ENCODE results near the gene PRIMPOL. TPM values are rescaled to one million over a fixed set of nuclear protein-coding genes. Genes with fewer than 3 reads are reported as not detected.

Gene PRIMPOL
- total RNA-seq, 1 experiment from 2014 or later, result 9.4 TPM

DNA sequence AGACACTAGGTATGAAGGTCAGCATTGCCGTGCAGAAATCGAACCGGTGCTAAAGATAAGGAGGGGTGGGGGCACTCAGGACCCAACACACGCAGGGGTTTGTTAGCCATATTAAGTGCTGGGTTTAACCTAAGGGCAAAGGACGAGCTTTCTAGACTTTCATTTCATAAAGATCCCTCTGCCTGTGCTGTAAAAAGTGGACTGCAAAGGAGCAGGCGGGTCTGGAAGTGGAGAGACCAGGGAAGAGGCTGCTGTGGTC, 1.6 kb upstream of the PRIMPOL start:
- Histone ChIP-seq H3K4me2 (ENCODE audit: low read length) (peak overlapping the region; percentile 90), H4K20me1 (ENCODE audit: low read length) (no peaks in the 10 kb centered on the region), H3K9me3 (ENCODE audit: low read length) (no peaks in the 10 kb centered on the region), H3K9ac (ENCODE audit: low read length) (peak overlapping the region; percentile 84), H3K27ac (ENCODE audit: low read length) (no peak overlapping the region), H3K36me3 (ENCODE audit: low read depth, low read length) (no peaks in the 10 kb centered on the region), H3K27me3 (ENCODE audit: low read length) (no peaks in the 10 kb centered on the region), H3K4me1 (ENCODE audit: insufficient read depth, low read length) (peaks cover 21% of the 10 kb centered on the region), H3F3A (ENCODE audit: low read length, unreplicated experiment) (no peaks in the 10 kb centered on the region), H2AFZ (ENCODE audit: low read length) (peak overlapping the region; percentile 76), H3K79me2 (ENCODE audit: low read length) (peaks cover 59% of the 10 kb centered on the region), H3K9me2 (replicated peaks; ENCODE audit: low read length) (no peaks in the 10 kb centered on the region), H3K4me3 (ENCODE audit: low read length) (peak overlapping the region; percentile 93)
- no peak for ATAC-seq
- POLR2A ChIA-PET (ENCODE audit: unreplicated experiment), result interaction anchor here (0.6 kb wide), 1 partner anchor 475 kb away, joined by 3 read pairs; no protein-coding TSS in a partner anchor
- CTCF ChIA-PET, result no interaction called here
- no peak for DNase-seq
- BruUV-seq (replicated peaks), result no TSS peak
- TF ChIP-seq EZH2 (IDR thresholded peaks at IDR 0.05; ENCODE audit: low read length, unreplicated experiment), result no peak
- TF ChIP-seq CTCF (conservative IDR thresholded peaks at IDR 0.05; ENCODE audit: low read depth, low read length), result no peak
- TF ChIP-seq EZH2phosphoT487 (IDR thresholded peaks at IDR 0.05; ENCODE audit: borderline replicate concordance, low read length), result no peak
- intact Hi-C loops (cut with micrococcal nuclease), result loop anchor here (2.0 to 10.0 kb wide), 3 partner anchors 99 to 383 kb away; no protein-coding TSS in a partner anchor

- no peaks in the 10 kb centered on the region for H3K9me2 ChIP-seq (replicated peaks; ENCODE audit: low read length)
- DNase-seq (peak; percentile 35), ATAC-seq (peak; percentile 32)
- H3F3A ChIP-seq (ENCODE audit: low read length, unreplicated experiment), result no peaks in the 10 kb centered on the region
- no peaks in the 10 kb centered on the region for H3K9me3 ChIP-seq (ENCODE audit: low read length)
- peak overlapping the region; percentile 49 for H3K27ac ChIP-seq (ENCODE audit: low read length)
- H2AFZ ChIP-seq (ENCODE audit: low read length), result peak overlapping the region; percentile 76
- intact Hi-C loops (cut with micrococcal nuclease), result loop anchor here (1.0 to 10.0 kb wide), 6 partner anchors 40 to 384 kb away; partner anchors contain the start of genes CENPU and IRF2
- POLR2A ChIA-PET (ENCODE audit: unreplicated experiment), result interaction anchor here (0.6 kb wide), 1 partner anchor 13 kb away, joined by 4 read pairs; no protein-coding TSS in a partner anchor
- peaks cover 59% of the 10 kb centered on the region for H3K79me2 ChIP-seq (ENCODE audit: low read length)
- CTCF ChIA-PET, result no interaction called here
- peak overlapping the region; percentile 90 for H3K4me2 ChIP-seq (ENCODE audit: low read length)
- peak overlapping the region; percentile 93 for H3K4me3 ChIP-seq (ENCODE audit: low read length)
- TF ChIP-seq EZH2phosphoT487 (IDR thresholded peaks at IDR 0.05; ENCODE audit: borderline replicate concordance, low read length) (no peak), EZH2 (IDR thresholded peaks at IDR 0.05; ENCODE audit: low read length, unreplicated experiment) (no peak), CTCF (conservative IDR thresholded peaks at IDR 0.05; ENCODE audit: low read depth, low read length) (no peak)
- no TSS peak for BruUV-seq (replicated peaks)
- no peaks in the 10 kb centered on the region for H3K27me3 ChIP-seq (ENCODE audit: low read length)
- H4K20me1 ChIP-seq (ENCODE audit: low read length), result no peaks in the 10 kb centered on the region
- peak overlapping the region; percentile 84 for H3K9ac ChIP-seq (ENCODE audit: low read length)
- H3K36me3 ChIP-seq (ENCODE audit: low read depth, low read length), result no peaks in the 10 kb centered on the region
- H3K4me1 ChIP-seq (ENCODE audit: insufficient read depth, low read length), result peaks cover 21% of the 10 kb centered on the region
These were observed 1.1 kb upstream of the PRIMPOL start for GRCh38 chr4:184648313-184649025.
